Activated CD8-positive, alpha-beta memory T cell treated with anti-CD3 and anti-CD28 coated beads, Interleukin-2, amount 10 ng/mL, durations not matched to agents 7 days and 5 days (primary cell): ENCODE measurements around the gene FAM3B. TPM values are rescaled to one million over a fixed set of nuclear protein-coding genes. Genes with fewer than 3 reads are reported as not detected.

Source experiments
- ATAC-seq: fragments of 150-1000 bp; cut with Tn5 transposase; one replicate; pipeline ENCODE4 v1.10.0; 2021; ENCODE audit warnings: moderate library complexity
- CTCF ChIA-PET: fragments of 350-600 bp; sonication (Branson Sonifier 250); formaldehyde crosslinking; loops from one replicate; lab custom pipeline; 2021; ENCODE audit warnings: antibody characterized with exemption; lab: Charles Lee
- DNase-seq: peaks from one replicate; pipeline ENCODE4 v3.0.0-alpha.2; 2020
- H3K27ac Mint-ChIP-seq: one replicate; pipeline ENCODE4 v1.8.0; 2021; ENCODE audit warnings: mild to moderate bottlenecking, mixed read lengths
- H3K27me3 Mint-ChIP-seq: one replicate; pipeline ENCODE4 v1.8.0; 2021; ENCODE audit warnings: mixed read lengths
- H3K36me3 Mint-ChIP-seq: one replicate; pipeline ENCODE4 v1.8.0; 2021; ENCODE audit warnings: mild to moderate bottlenecking, mixed read lengths
- H3K4me1 Mint-ChIP-seq: one replicate; pipeline ENCODE4 v1.8.0; 2021; ENCODE audit warnings: mixed read lengths
- H3K4me3 Mint-ChIP-seq: one replicate; pipeline ENCODE4 v1.8.0; 2021; ENCODE audit warnings: mild to moderate bottlenecking, moderate library complexity, mixed read lengths
- H3K9me3 Mint-ChIP-seq: one replicate; pipeline ENCODE4 v1.8.0; 2022; ENCODE audit warnings: low read depth, mixed read lengths
- total RNA-seq, 2 experiments: library from RNA; stranded (reverse); gene quantifications; one replicate each; pipeline ENCODE4 v1.2.3, GENCODE V29; 2021

Gene FAM3B
- total RNA-seq, 2 experiments from 2014 or later: not detected

DNA sequence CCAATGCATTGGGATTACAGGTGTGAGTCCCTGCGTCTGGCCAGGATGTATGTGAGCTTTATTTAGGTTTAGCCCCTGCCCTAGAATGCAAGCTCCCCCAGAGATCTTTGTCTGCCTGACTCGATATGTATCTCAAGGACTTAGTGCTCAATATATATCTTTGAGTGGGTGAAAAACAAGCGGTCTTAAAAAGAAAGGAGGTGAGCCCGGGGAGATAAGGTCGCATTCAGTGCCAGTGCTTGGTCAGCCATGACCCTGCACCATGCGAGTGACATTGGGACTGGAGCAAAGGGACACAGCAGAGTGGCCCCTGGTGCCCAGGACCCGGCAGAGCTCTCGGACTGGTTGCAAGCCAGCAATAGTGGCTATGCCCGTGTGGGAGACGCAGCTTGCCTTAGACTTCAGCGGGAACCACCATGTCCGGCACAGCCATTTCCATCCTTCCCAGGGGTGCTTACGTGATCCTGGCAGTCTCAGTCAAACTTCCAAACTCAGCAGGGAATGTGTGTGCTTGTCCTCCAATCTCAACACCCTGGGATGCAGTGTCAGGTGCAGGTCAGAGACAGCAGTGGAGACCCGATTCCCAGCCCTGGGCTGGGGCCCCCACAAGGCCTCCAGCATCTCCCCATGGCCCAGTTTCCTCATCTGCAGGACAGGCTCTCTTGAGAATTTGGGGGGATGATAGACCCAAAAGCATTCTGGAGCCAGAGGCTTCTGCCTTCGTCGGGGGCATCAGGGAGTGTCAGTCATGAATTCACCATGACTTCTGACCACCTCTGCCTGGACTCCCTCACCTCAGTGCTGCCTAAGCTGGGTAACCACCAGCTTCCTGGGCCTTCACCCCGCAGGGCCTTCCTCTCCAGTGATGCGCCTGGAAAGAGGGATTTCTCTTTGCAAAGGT lies 47.0 kb downstream of the FAM3B start:
- Mint-ChIP-seq H3K36me3 (peaks cover 59% of the 10 kb centered on the region), H3K27me3 (no peaks in the 10 kb centered on the region), H3K9me3 (no peaks in the 10 kb centered on the region), H3K27ac (peak overlapping the region; percentile 97), H3K4me3 (peak overlapping the region; percentile 86), H3K4me1 (peaks cover 70% of the 10 kb centered on the region)
- no peak for ATAC-seq
- DNase-seq: peak; percentile 39
- CTCF ChIA-PET: interaction anchor here (1.6 to 2.2 kb wide), 3 partner anchors 9 to 81 kb away, joined by 4 to 7 read pairs (median 5); partner anchors contain the start of gene MX1

GRCh38 chr21:41364308-41364707 lies 47.7 kb downstream of the FAM3B start:
- H3K4me1 Mint-ChIP-seq: peaks cover 77% of the 10 kb centered on the region
- H3K9me3 Mint-ChIP-seq: no peaks in the 10 kb centered on the region
- H3K4me3 Mint-ChIP-seq: peak overlapping the region; percentile 16
- ATAC-seq: no peak
- no peaks in the 10 kb centered on the region for H3K27me3 Mint-ChIP-seq
- peaks cover 62% of the 10 kb centered on the region for H3K36me3 Mint-ChIP-seq
- CTCF ChIA-PET: interaction anchor here (1.7 kb wide), 1 partner anchor 8 kb away, joined by 4 read pairs; no protein-coding TSS in a partner anchor
- peak overlapping the region; percentile 97 for H3K27ac Mint-ChIP-seq
- peak; percentile 42 for DNase-seq

DNA sequence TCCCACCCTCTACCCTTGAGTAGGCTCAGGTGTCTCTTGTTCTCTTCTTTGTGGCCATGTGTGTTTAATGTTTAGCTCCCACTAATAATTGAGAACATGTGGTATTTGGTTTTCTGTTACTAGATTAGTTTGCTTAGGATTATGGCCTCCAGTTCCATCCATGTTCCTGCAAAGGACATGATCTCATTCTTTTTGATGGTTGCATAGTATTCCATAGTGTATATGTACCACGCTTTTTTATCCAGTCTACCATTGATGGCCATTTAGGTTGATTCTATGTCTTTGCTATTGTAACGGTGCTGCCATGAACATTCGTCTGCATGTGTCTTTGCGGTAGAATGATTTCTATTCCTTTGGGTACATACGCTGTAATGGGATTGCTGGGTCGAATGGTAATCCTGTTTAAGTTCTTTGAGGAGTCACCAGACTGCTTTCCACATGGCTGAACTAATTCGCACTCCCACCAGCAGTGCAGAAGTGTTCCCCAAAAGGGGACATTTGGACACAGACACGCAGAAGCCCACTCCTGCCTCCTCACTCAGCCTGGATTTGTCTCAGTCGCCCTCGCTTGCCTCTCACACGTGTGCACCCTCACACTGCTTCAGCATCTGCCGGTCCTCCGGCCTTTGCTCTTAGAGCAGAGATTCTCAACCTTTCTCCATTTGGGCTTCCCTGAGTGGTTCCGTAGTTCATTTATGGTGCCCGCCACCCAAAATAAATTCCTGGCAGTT lies 48.9 kb downstream of the FAM3B start:
- peaks cover 64% of the 10 kb centered on the region for H3K36me3 Mint-ChIP-seq
- H3K4me3 Mint-ChIP-seq: no peak overlapping the region
- ATAC-seq (no peak), DNase-seq (no peak)
- CTCF ChIA-PET: no interaction called here
- no peaks in the 10 kb centered on the region for H3K27me3 Mint-ChIP-seq
- no peaks in the 10 kb centered on the region for H3K9me3 Mint-ChIP-seq
- peak overlapping the region; percentile 25 for H3K27ac Mint-ChIP-seq
- H3K4me1 Mint-ChIP-seq: peaks cover 86% of the 10 kb centered on the region

GRCh38 chr21:41366522-41367151 lies 50.0 kb downstream of the FAM3B start:
- CTCF ChIA-PET: interaction anchor here (1.1 kb wide), 1 partner anchor 91 kb away, joined by 3 read pairs; no protein-coding TSS in a partner anchor

GRCh38 chr21:41367301-41367944 lies 50.8 kb downstream of the FAM3B start:
- ATAC-seq: no peak
- Mint-ChIP-seq H3K9me3 (no peaks in the 10 kb centered on the region), H3K27ac (peak overlapping the region; percentile 16), H3K4me3 (no peak overlapping the region), H3K36me3 (peaks cover 66% of the 10 kb centered on the region), H3K27me3 (no peaks in the 10 kb centered on the region), H3K4me1 (peaks cover 88% of the 10 kb centered on the region)
- CTCF ChIA-PET: interaction anchor here (1.1 kb wide), 1 partner anchor 91 kb away, joined by 3 read pairs; no protein-coding TSS in a partner anchor
- DNase-seq: no peak

More at GRCh38 chr21:41366522-41367151, 50.0 kb downstream of the FAM3B start:
- no peaks in the 10 kb centered on the region for H3K27me3 Mint-ChIP-seq
- no peaks in the 10 kb centered on the region for H3K9me3 Mint-ChIP-seq
- DNase-seq: no peak
- peaks cover 87% of the 10 kb centered on the region for H3K4me1 Mint-ChIP-seq
- no peak overlapping the region for H3K27ac Mint-ChIP-seq
- no peak for ATAC-seq
- H3K36me3 Mint-ChIP-seq: peaks cover 71% of the 10 kb centered on the region
- no peak overlapping the region for H3K4me3 Mint-ChIP-seq

- H3K27me3 Mint-ChIP-seq: no peaks in the 10 kb centered on the region
- CTCF ChIA-PET: interaction anchor here (1.1 to 2.4 kb wide), 3 partner anchors 55 to 90 kb away, joined by 3 to 8 read pairs (median 6); no protein-coding TSS in a partner anchor
- H3K36me3 Mint-ChIP-seq: peaks cover 63% of the 10 kb centered on the region
- H3K4me1 Mint-ChIP-seq: peaks cover 88% of the 10 kb centered on the region
- H3K4me3 Mint-ChIP-seq: peak overlapping the region; percentile 71
- DNase-seq (no peak), ATAC-seq (no peak)
- H3K27ac Mint-ChIP-seq: peak overlapping the region; percentile 89
- no peaks in the 10 kb centered on the region for H3K9me3 Mint-ChIP-seq
Observed at GRCh38 chr21:41367945-41368734, 51.5 kb downstream of the FAM3B start.

DNA sequence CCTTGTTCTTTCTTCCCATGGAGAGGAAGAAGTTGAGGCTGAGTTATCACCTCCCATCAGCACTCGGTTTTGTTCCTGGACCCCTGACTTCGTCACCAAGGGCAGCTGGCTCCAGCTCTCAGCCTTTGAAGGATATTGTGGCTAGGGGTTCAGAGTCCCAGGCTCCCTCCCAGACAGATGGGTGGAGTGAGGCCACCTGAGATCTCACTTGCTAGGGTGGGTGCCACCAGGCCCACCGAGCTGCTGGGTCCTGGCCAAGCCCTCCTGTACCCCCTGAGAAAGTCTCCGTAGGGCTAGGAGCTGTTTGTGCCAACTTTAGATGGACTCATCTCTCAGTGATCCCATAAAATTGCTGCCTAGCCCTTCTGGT lies 52.1 kb downstream of the FAM3B start:
- ATAC-seq (no peak), DNase-seq (no peak)
- Mint-ChIP-seq H3K27ac (peak overlapping the region; percentile 89), H3K9me3 (no peaks in the 10 kb centered on the region), H3K27me3 (no peaks in the 10 kb centered on the region), H3K4me1 (peaks cover 84% of the 10 kb centered on the region), H3K36me3 (peaks cover 57% of the 10 kb centered on the region), H3K4me3 (peak overlapping the region; percentile 71)
- CTCF ChIA-PET: interaction anchor here (1.8 to 2.4 kb wide), 2 partner anchors 55 to 86 kb away, joined by 6 to 8 read pairs; no protein-coding TSS in a partner anchor

DNA sequence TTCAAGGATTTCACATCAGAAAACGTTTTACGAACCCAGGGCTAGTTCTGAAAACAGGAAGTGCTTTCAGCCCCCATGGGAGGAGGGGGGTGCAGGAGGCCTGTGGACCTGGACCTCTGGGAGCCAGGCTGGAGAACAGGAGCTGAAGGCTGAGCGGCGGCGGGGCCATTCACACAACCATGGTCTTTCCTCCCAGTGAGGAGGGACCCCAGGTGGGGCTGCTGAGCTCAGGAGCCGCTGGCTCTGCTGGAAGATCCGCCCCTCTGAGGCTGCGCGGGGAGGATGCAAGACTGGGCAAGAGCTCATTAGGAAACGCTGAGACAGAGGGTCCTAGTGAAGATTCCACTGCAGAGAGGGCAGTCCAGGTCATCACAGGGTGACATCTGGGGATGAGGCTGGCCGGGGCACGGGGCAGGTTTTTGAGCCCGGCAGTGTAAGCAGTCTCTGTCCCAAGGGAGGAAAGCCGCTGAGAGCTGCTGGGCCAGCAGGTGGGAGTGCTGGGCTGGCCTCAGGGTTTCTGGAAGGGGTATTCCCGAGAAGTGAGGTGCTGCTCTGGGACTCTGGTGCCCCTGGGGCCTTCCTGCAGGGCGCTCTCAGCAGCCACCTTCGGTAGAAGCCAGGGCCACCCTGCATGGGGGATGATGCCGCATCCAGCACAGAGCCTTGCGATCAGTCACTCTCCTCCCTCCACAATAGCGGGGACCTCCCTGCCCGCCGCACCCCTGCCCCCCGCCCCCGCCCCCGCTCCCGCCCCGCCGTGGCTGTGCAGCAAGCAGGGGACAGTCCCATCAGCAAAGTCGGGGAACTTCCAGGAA lies 52.7 kb downstream of the FAM3B start:
- H3K4me3 Mint-ChIP-seq: peak overlapping the region; percentile 71
- no peaks in the 10 kb centered on the region for H3K27me3 Mint-ChIP-seq
- CTCF ChIA-PET: interaction anchor here (1.2 to 2.4 kb wide), 5 partner anchors 8 to 86 kb away, joined by 4 to 8 read pairs (median 6); partner anchors contain the start of gene MX2
- H3K9me3 Mint-ChIP-seq: no peaks in the 10 kb centered on the region
- peak overlapping the region; percentile 89 for H3K27ac Mint-ChIP-seq
- DNase-seq (peak; percentile 51), ATAC-seq (peak; percentile 54)
- H3K36me3 Mint-ChIP-seq: peaks cover 54% of the 10 kb centered on the region
- peaks cover 81% of the 10 kb centered on the region for H3K4me1 Mint-ChIP-seq

GRCh38 chr21:41369920-41370839 lies 53.6 kb downstream of the FAM3B start:
- Mint-ChIP-seq H3K27me3 (no peaks in the 10 kb centered on the region), H3K36me3 (peaks cover 53% of the 10 kb centered on the region), H3K4me1 (peaks cover 79% of the 10 kb centered on the region), H3K4me3 (peak overlapping the region; percentile 71), H3K27ac (peak overlapping the region; percentile 89), H3K9me3 (no peaks in the 10 kb centered on the region)
- peak; percentile 68 for DNase-seq
- CTCF ChIA-PET: interaction anchor here (1.2 to 2.4 kb wide), 5 partner anchors 9 to 87 kb away, joined by 4 to 8 read pairs (median 6); partner anchors contain the start of gene MX2
- peak; percentile 62 for ATAC-seq

- Mint-ChIP-seq H3K36me3 (peaks cover 44% of the 10 kb centered on the region), H3K27ac (peak overlapping the region; percentile 89), H3K4me3 (peak overlapping the region; percentile 71), H3K9me3 (no peaks in the 10 kb centered on the region), H3K4me1 (peaks cover 73% of the 10 kb centered on the region), H3K27me3 (no peaks in the 10 kb centered on the region)
- CTCF ChIA-PET: interaction anchor here (1.2 to 1.9 kb wide), 3 partner anchors 8 to 47 kb away, joined by 4 to 7 read pairs (median 4); partner anchors contain the start of gene MX2
- DNase-seq (no peak), ATAC-seq (no peak)
Observed at GRCh38 chr21:41370840-41371684, 54.5 kb downstream of the FAM3B start.
